B cell (primary cell): ENCODE measurements around the gene STK24.

ENCODE experiments used
- CTCF ChIP-seq: fragments of 200-600 bp; IDR thresholded peaks from one replicate; pipeline ENCODE4 v1.8.0; 2022; ENCODE audit warnings: antibody characterized with exemption, mild to moderate bottlenecking
- EZH2 ChIP-seq: IDR thresholded peaks from 2 replicates; pipeline ENCODE4 v1.6.1; 2012; ENCODE audit warnings: borderline replicate concordance, low read depth, mild to moderate bottlenecking, moderate library complexity, low read length; ENCODE audit not compliant: insufficient read depth, poor library complexity, severe bottlenecking

- TF ChIP-seq CTCF (no peak), EZH2 (no peak)
These were observed 90.5 kb downstream of the STK24 start for GRCh38 chr13:98486412-98486811.
